NCI-H128 (cell line): ENCODE results near the gene CEP350.
"Not testable (repeated sequence)": the region's sequence is repeated elsewhere in the genome, so short reads cannot be mapped to it uniquely, and the experiment has no call there.

Experiments
- DNase-seq: peaks from one replicate; lab custom pipeline; 2025; ENCODE audit not compliant: unreplicated experiment; lab: John Stamatoyannopoulos, UW

CEP350 gene

GRCh38 chr1:180112984-180113647 is 158.5 kb downstream of the CEP350 start:
- DNase-seq, result no peak

GRCh38 chr1:180114396-180114945 is 159.9 kb downstream of the CEP350 start:
- no peak for DNase-seq

GRCh38 chr1:180116964-180117763 is 162.6 kb downstream of the CEP350 start:
- DNase-seq, result no peak

GRCh38 chr1:180117764-180118116 is 163.1 kb downstream of the CEP350 start:
- DNase-seq, result no peak

- no peak for DNase-seq
Measured at GRCh38 chr1:180119837-180120236, 165.2 kb downstream of the CEP350 start.

GRCh38 chr1:180123463-180123936 is 168.9 kb downstream of the CEP350 start:
- no peak for DNase-seq

- DNase-seq, result no peak
Measured at GRCh38 chr1:180130651-180131050, 176.0 kb downstream of the CEP350 start.

- no peak for DNase-seq
Measured at GRCh38 chr1:180131510-180131909, 176.9 kb downstream of the CEP350 start.

GRCh38 chr1:180133193-180133592 is 178.6 kb downstream of the CEP350 start:
- DNase-seq, result no peak

GRCh38 chr1:180133688-180134087 is 179.1 kb downstream of the CEP350 start:
- DNase-seq, result not testable (repeated sequence)

GRCh38 chr1:180135535-180135934 is 180.9 kb downstream of the CEP350 start:
- no peak for DNase-seq

- no peak for DNase-seq
Measured at GRCh38 chr1:180136331-180136967, 181.8 kb downstream of the CEP350 start.

- DNase-seq, result no peak
Measured at GRCh38 chr1:180136968-180137356, 182.4 kb downstream of the CEP350 start.

GRCh38 chr1:180137776-180138175 is 183.2 kb downstream of the CEP350 start:
- DNase-seq, result no peak

GRCh38 chr1:180141381-180141934 is 186.8 kb downstream of the CEP350 start:
- DNase-seq, result no peak

- DNase-seq, result no peak
Measured at GRCh38 chr1:180143359-180143758, 188.7 kb downstream of the CEP350 start.

GRCh38 chr1:180144659-180145357 is 190.2 kb downstream of the CEP350 start:
- no peak for DNase-seq

- no peak for DNase-seq
Measured at GRCh38 chr1:180145446-180145845, 190.8 kb downstream of the CEP350 start.

GRCh38 chr1:180150982-180151381 is 196.4 kb downstream of the CEP350 start:
- no peak for DNase-seq

GRCh38 chr1:180151508-180151907 is 196.9 kb downstream of the CEP350 start:
- no peak for DNase-seq

- no peak for DNase-seq
Measured at GRCh38 chr1:180152588-180152987, 198.0 kb downstream of the CEP350 start.
